Activated CD4-positive, alpha-beta T cell treated with anti-CD3 and anti-CD28 coated beads for 36 hours (primary cell): ENCODE data around the gene EML3. TPM values are rescaled to one million over a fixed set of nuclear protein-coding genes. Genes with fewer than 3 reads are reported as not detected.
"Not testable (repeated sequence)": the region's sequence is repeated elsewhere in the genome, so short reads cannot be mapped to it uniquely, and the experiment has no call there.

Experiments used
- ATAC-seq: fragments of 200-7000 bp; cut with Tn5 transposase; one replicate; pipeline ENCODE4 v1.10.0; 2021; ENCODE audit warnings: mild to moderate bottlenecking, moderate library complexity
- CTCF ChIA-PET: fragments of 350-600 bp; sonication (Branson Sonifier 250); formaldehyde crosslinking; loops from one replicate; lab custom pipeline; 2021; ENCODE audit warnings: antibody characterized with exemption; lab: Charles Lee
- POLR2A ChIA-PET: fragments of 350-600 bp; sonication (Branson Sonifier 250); formaldehyde crosslinking; loops from one replicate; lab custom pipeline; 2021; ENCODE audit warnings: antibody characterized with exemption, inconsistent platforms; lab: Charles Lee
- DNase-seq: peaks from one replicate; pipeline ENCODE4 v3.0.0-alpha.2; 2020
- H3K27ac Mint-ChIP-seq: one replicate; pipeline ENCODE4 v1.8.0; 2021; ENCODE audit warnings: mixed read lengths
- H3K27me3 Mint-ChIP-seq: one replicate; pipeline ENCODE4 v1.8.0; 2021; ENCODE audit warnings: mixed read lengths
- H3K36me3 Mint-ChIP-seq: one replicate; pipeline ENCODE4 v1.8.0; 2021; ENCODE audit warnings: low read depth, mixed read lengths
- H3K4me1 Mint-ChIP-seq: one replicate; pipeline ENCODE4 v1.8.0; 2021; ENCODE audit warnings: mixed read lengths
- H3K4me3 Mint-ChIP-seq: one replicate; pipeline ENCODE4 v1.8.0; 2021; ENCODE audit warnings: mild to moderate bottlenecking, moderate library complexity, mixed read lengths
- H3K9me3 Mint-ChIP-seq: one replicate; pipeline ENCODE4 v1.8.0; 2021; ENCODE audit warnings: low read depth, mixed read lengths
- intact Hi-C, 2 experiments: fragments of 100-400 bp; cut with DNase I in 1 of 2; cut with micrococcal nuclease in 1 of 2; formaldehyde crosslinking; loops; one replicate each; pipeline versions ENCODE4 v1.14.2 to v1.15.1; 2022 to 2024; cut with DNase I, micrococcal nuclease
- total RNA-seq, 2 experiments: library from RNA; stranded (reverse); gene quantifications; one replicate each; pipeline ENCODE4 v1.2.3, GENCODE V29; 2021

The EML3 gene
- total RNA-seq, 2 experiments from 2014 or later, result 101 to 112 TPM

- no peaks in the 10 kb centered on the region for H3K27me3 Mint-ChIP-seq
- peaks cover 65% of the 10 kb centered on the region for H3K36me3 Mint-ChIP-seq
- DNase-seq (peak; percentile 99), ATAC-seq (peak; percentile 97)
- peaks cover 43% of the 10 kb centered on the region for H3K4me1 Mint-ChIP-seq
- peak within 1 kb of the TSS; percentile 97 for H3K27ac Mint-ChIP-seq
- POLR2A ChIA-PET, result interaction anchor here (0.6 to 2.5 kb wide), 27 partner anchors 9 to 308 kb away, joined by 3 to 59 read pairs (median 4); partner anchors contain the start of genes C11orf98, CSKMT, GANAB and HNRNPUL2
- peak within 1 kb of the TSS; percentile 93 for H3K4me3 Mint-ChIP-seq
- H3K9me3 Mint-ChIP-seq, result no peaks in the 10 kb centered on the region
- intact Hi-C loops, result loop anchor here (1.0 to 5.0 kb wide), 12 partner anchors 17 to 451 kb away; partner anchors contain the start of genes TUT1 (in 2 of the 2), C11orf98 (in 1 of the 2), CSKMT (in 1 of the 2) and EML3 (in 1 of the 2)
- CTCF ChIA-PET, result interaction anchor here (0.6 to 4.7 kb wide), 17 partner anchors 8 to 307 kb away, joined by 3 to 24 read pairs (median 4); partner anchors contain the start of genes C11orf98, CSKMT, SLC3A2 and TUT1
Measured at GRCh38 chr11:62573592-62574362, 38.8 kb downstream of the EML3 start, which contains the start of gene EEF1G. Gene EEF1G, minus strand, starts transcription at chr11:62573891. Its CDS starts 49 bp downstream, at chr11:62573842.

- ATAC-seq (no peak), DNase-seq (peak; percentile 48)
- no peaks in the 10 kb centered on the region for H3K9me3 Mint-ChIP-seq
- peaks cover 48% of the 10 kb centered on the region for H3K4me1 Mint-ChIP-seq
- peak overlapping the region; percentile 93 for H3K4me3 Mint-ChIP-seq
- intact Hi-C loops, result loop anchor here (1.0 to 5.0 kb wide), 5 partner anchors 16 to 451 kb away; partner anchors contain the start of genes GANAB (in 1 of the 2) and INCENP (in 1 of the 2)
- H3K27me3 Mint-ChIP-seq, result no peaks in the 10 kb centered on the region
- CTCF ChIA-PET, result interaction anchor here (0.6 to 4.7 kb wide), 16 partner anchors 8 to 308 kb away, joined by 3 to 24 read pairs (median 4); partner anchors contain the start of genes BSCL2, SLC3A2 and TUT1
- H3K36me3 Mint-ChIP-seq, result peaks cover 68% of the 10 kb centered on the region
- POLR2A ChIA-PET, result interaction anchor here (0.6 to 2.5 kb wide), 24 partner anchors 10 to 308 kb away, joined by 3 to 59 read pairs (median 4); partner anchors contain the start of genes C11orf98, CSKMT, GANAB and HNRNPUL2
- H3K27ac Mint-ChIP-seq, result peak overlapping the region; percentile 97
Measured at GRCh38 chr11:62573006-62573591, 39.5 kb downstream of the EML3 start.

DNA sequence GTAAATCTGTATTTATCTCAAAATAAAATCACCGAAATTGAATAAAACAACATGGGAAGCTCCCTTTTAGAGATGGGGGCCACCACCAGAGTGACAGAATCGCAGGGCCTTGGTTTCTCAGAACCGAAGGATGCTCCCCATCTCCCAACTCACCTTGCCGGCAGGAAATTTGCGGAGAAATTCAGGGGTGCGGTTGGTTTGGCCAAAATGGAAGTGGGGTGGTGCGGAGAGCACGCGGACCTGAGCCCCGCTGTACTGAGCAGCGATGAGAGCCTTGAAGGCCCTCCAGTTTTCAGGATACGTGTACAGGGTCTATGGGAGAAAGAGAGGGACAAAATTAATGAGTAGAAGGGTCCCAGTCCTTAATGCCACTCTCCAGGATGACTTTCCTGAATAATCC lies 40.1 kb downstream of the EML3 start:
- ATAC-seq (no peak), DNase-seq (no peak)
- Mint-ChIP-seq H3K4me3 (peak overlapping the region; percentile 93), H3K27me3 (no peaks in the 10 kb centered on the region), H3K27ac (peak overlapping the region; percentile 97), H3K36me3 (peaks cover 69% of the 10 kb centered on the region), H3K4me1 (peaks cover 50% of the 10 kb centered on the region), H3K9me3 (no peaks in the 10 kb centered on the region)
- intact Hi-C loops, result loop anchor here (2.0 to 5.0 kb wide), 2 partner anchors 16 to 450 kb away; partner anchors contain the start of gene INCENP (in 1 of the 2)
- POLR2A ChIA-PET, result interaction anchor here (0.7 to 2.5 kb wide), 4 partner anchors 15 to 284 kb away, joined by 3 to 16 read pairs (median 4); partner anchors contain the start of genes C11orf98 and CSKMT
- CTCF ChIA-PET, result interaction anchor here (0.7 to 4.7 kb wide), 6 partner anchors 15 to 178 kb away, joined by 3 to 24 read pairs (median 4); partner anchors contain the start of genes BSCL2 and TUT1

DNA sequence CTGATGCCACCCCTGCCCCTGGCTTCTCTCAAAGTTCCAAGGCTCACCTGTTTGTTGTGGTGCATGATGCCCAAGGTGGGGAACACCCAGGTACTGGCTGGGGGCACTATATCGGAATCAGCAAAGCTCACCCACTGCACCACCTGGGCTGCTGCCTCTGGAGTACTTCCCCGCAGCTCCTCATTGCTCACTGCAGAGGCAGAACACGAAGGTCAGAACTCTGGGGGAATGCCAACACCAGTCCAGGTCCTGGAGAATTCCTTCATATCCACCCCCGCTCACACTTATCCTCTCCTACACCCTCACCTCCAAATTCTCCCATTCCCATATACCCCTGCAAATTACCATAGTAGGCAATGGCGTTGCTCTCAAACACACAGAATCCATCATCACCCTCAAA lies 41.1 kb downstream of the EML3 start:
- ATAC-seq, H3K27me3 Mint-ChIP-seq, H3K9me3 Mint-ChIP-seq, POLR2A ChIA-PET, DNase-seq: not testable (repeated sequence)
- peak overlapping the region; percentile 97 for H3K27ac Mint-ChIP-seq
- H3K4me1 Mint-ChIP-seq, result peaks cover 60% of the 10 kb centered on the region
- peak overlapping the region; percentile 93 for H3K4me3 Mint-ChIP-seq
- CTCF ChIA-PET, result interaction anchor here (0.6 to 4.7 kb wide), 2 partner anchors 29 to 40 kb away, joined by 3 to 24 read pairs; no protein-coding TSS in a partner anchor
- peaks cover 72% of the 10 kb centered on the region for H3K36me3 Mint-ChIP-seq
- intact Hi-C loops, result loop anchor here in 1 of 2 experiments (5.0 kb wide), 1 partner anchor 449 kb away; the partner anchor contains the start of gene INCENP

DNA sequence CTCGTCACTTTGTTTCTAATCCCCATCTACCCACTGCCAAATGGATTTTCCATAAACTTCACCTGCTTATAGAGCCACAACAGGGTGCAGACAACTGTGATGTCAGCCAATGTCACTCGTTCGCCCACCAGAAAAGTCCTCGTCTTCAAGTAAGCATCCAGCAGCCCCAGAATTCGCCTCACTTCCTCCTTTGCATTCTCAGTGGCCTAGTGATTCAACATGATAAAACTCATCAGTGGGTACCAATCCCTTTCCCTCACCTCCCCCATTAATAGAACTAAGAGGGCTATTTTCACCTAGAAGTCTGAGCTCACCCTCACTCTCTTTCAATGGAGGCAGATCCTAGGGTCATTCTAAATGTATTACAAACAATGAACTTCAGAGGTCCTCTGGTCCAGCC lies 41.7 kb downstream of the EML3 start:
- ATAC-seq, H3K9me3 Mint-ChIP-seq, DNase-seq, H3K27me3 Mint-ChIP-seq: not testable (repeated sequence)
- intact Hi-C loops, result loop anchor here in 1 of 2 experiments (5.0 kb wide), 1 partner anchor 449 kb away; the partner anchor contains the start of gene INCENP
- peak overlapping the region; percentile 93 for H3K4me3 Mint-ChIP-seq
- ChIA-PET POLR2A (interaction anchor here (0.6 kb wide), 1 partner anchor 1637 kb away, joined by 8 read pairs; no protein-coding TSS in a partner anchor), CTCF (interaction anchor here (1.2 to 4.7 kb wide), 4 partner anchors 20 to 146 kb away, joined by 4 to 24 read pairs (median 8); partner anchors contain the start of genes EML3, ROM1 and TUT1)
- peaks cover 65% of the 10 kb centered on the region for H3K4me1 Mint-ChIP-seq
- peak overlapping the region; percentile 97 for H3K27ac Mint-ChIP-seq
- peaks cover 78% of the 10 kb centered on the region for H3K36me3 Mint-ChIP-seq

GRCh38 chr11:62569611-62570010 lies 43.0 kb downstream of the EML3 start:
- intact Hi-C loops, result loop anchor here in 1 of 2 experiments (5.0 kb wide), 1 partner anchor 447 kb away; the partner anchor contains the start of gene INCENP
- CTCF ChIA-PET, result interaction anchor here (0.7 to 2.4 kb wide), 8 partner anchors 10 to 1115 kb away, joined by 3 to 15 read pairs (median 4); partner anchors contain the start of genes EML3, ROM1 and TUT1
- no peaks in the 10 kb centered on the region for H3K27me3 Mint-ChIP-seq
- no peak overlapping the region for H3K4me3 Mint-ChIP-seq
- H3K4me1 Mint-ChIP-seq, result peaks cover 64% of the 10 kb centered on the region
- no peak for DNase-seq
- H3K9me3 Mint-ChIP-seq, result no peaks in the 10 kb centered on the region
- ATAC-seq, result no peak
- peaks cover 85% of the 10 kb centered on the region for H3K36me3 Mint-ChIP-seq
- POLR2A ChIA-PET, result interaction anchor here (0.6 to 1.4 kb wide), 3 partner anchors 13 to 30 kb away, joined by 3 to 6 read pairs (median 5); no protein-coding TSS in a partner anchor
- H3K27ac Mint-ChIP-seq, result peak overlapping the region; percentile 24

DNA sequence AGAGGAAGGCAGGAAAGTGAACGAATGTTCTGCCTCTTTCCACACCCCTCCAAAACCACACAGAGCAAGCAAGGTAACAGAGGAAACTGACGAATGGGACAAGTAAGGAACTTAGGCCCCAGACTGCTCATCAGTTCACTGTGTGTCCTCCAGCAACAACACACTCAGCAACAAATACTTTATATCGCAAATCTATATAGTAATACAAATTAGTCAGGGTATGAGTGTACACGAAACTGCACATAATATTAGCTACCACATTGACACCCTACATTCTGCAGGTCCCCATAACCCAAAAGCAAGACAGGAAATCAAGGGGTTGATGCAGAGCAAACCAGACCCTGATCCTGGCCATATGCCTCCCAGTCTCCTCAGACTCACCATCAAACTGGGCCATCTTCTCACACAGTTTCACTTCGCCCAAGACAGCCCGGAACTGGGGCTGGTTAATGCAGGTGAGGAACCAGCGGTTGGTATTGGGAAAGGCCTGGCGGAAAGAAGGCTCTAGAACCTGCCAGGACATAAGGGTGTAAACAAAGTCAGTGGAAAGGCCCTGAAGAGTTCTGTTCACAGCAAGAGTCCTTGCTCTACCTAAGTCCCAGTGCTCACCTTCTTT lies 45.4 kb downstream of the EML3 start:
- Mint-ChIP-seq H3K27ac (peak overlapping the region; percentile 73), H3K9me3 (no peaks in the 10 kb centered on the region), H3K27me3 (no peaks in the 10 kb centered on the region), H3K36me3 (peaks cover 68% of the 10 kb centered on the region), H3K4me3 (no peak overlapping the region), H3K4me1 (peaks cover 61% of the 10 kb centered on the region)
- intact Hi-C loops, result no loop called here
- CTCF ChIA-PET, result interaction anchor here (0.5 to 2.3 kb wide), 5 partner anchors 8 to 283 kb away, joined by 4 to 7 read pairs (median 4); no protein-coding TSS in a partner anchor
- ATAC-seq (peak; percentile 38), DNase-seq (no peak)
- POLR2A ChIA-PET, result interaction anchor here (2.2 kb wide), 1 partner anchor 10 kb away, joined by 7 read pairs; no protein-coding TSS in a partner anchor

- ChIA-PET POLR2A (interaction anchor here (0.7 to 2.2 kb wide), 2 partner anchors 9 to 27 kb away, joined by 3 to 7 read pairs; no protein-coding TSS in a partner anchor), CTCF (interaction anchor here (0.5 to 2.3 kb wide), 5 partner anchors 9 to 284 kb away, joined by 3 to 7 read pairs (median 4); no protein-coding TSS in a partner anchor)
- Mint-ChIP-seq H3K27me3 (no peaks in the 10 kb centered on the region), H3K4me3 (no peak overlapping the region), H3K4me1 (peaks cover 59% of the 10 kb centered on the region), H3K36me3 (peaks cover 65% of the 10 kb centered on the region), H3K27ac (peak overlapping the region; percentile 68), H3K9me3 (no peaks in the 10 kb centered on the region)
- DNase-seq (no peak), ATAC-seq (no peak)
- intact Hi-C loops, result no loop called here
Measured at GRCh38 chr11:62566247-62566646, 46.3 kb downstream of the EML3 start.

- peaks cover 60% of the 10 kb centered on the region for H3K4me1 Mint-ChIP-seq
- H3K27ac Mint-ChIP-seq, result peak overlapping the region; percentile 45
- H3K36me3 Mint-ChIP-seq, result peaks cover 67% of the 10 kb centered on the region
- no peaks in the 10 kb centered on the region for H3K27me3 Mint-ChIP-seq
- intact Hi-C loops, result no loop called here
- CTCF ChIA-PET, result interaction anchor here (0.6 to 2.3 kb wide), 7 partner anchors 8 to 192 kb away, joined by 3 to 7 read pairs (median 3); partner anchors contain the start of gene EEF1G
- POLR2A ChIA-PET, result interaction anchor here (1.7 to 2.2 kb wide), 2 partner anchors 8 to 140 kb away, joined by 7 to 14 read pairs; no protein-coding TSS in a partner anchor
- DNase-seq (no peak), ATAC-seq (no peak)
- H3K4me3 Mint-ChIP-seq, result no peak overlapping the region
- H3K9me3 Mint-ChIP-seq, result no peaks in the 10 kb centered on the region
Measured at GRCh38 chr11:62565100-62565802, 47.3 kb downstream of the EML3 start.
